ENCODE measurements around the gene B9D1.

DNA sequence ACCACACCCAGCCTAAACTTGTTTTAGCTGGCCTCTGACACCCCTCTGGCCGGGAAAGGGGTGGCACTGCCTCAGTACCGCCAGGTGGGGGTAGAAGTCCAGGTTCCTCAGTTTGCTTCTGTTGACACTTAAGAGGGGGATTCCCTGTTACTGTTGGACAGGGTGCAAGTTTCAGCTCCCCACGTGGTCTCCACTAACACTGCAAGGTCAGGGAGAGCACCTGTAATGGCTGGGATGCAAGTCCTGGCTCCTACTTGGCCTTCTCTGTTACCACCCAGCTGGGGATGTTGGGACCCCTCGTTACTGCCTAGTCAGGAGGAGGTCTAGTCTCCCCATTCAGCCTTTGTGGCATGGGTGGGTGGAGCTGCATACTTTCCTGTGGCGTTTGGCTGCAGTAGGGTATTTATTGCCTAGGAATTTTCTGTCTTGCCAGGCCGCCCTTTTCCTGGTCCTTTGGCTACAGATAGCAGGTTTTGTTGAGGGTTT is 35.1 kb upstream of the B9D1 start:
- TF ChIP-seq, protein P1, sequence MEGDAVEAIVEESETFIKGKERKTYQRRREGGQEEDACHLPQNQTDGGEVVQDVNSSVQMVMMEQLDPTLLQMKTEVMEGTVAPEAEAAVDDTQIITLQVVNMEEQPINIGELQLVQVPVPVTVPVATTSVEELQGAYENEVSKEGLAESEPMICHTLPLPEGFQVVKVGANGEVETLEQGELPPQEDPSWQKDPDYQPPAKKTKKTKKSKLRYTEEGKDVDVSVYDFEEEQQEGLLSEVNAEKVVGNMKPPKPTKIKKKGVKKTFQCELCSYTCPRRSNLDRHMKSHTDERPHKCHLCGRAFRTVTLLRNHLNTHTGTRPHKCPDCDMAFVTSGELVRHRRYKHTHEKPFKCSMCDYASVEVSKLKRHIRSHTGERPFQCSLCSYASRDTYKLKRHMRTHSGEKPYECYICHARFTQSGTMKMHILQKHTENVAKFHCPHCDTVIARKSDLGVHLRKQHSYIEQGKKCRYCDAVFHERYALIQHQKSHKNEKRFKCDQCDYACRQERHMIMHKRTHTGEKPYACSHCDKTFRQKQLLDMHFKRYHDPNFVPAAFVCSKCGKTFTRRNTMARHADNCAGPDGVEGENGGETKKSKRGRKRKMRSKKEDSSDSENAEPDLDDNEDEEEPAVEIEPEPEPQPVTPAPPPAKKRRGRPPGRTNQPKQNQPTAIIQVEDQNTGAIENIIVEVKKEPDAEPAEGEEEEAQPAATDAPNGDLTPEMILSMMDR (conservative IDR thresholded peaks at IDR 0.05 in 1 of 2, IDR thresholded peaks at IDR 0.05 in 1 of 2; ENCODE audit: extremely low read depth in 1 of 2, insufficient read depth in 1 of 2, low read depth in 1 of 2, low read length in 2 of 2), result no peak
- no peak for TF ChIP-seq EZH2 (IDR thresholded peaks at IDR 0.05; ENCODE audit: borderline replicate concordance, low read length)

All from mammary epithelial cell (primary cell).